ENCODE results near the gene PRCP.

GRCh38 chr11:82932564-82932963 is 32.3 kb upstream of the PRCP start:
- TF ChIP-seq POLR2A (IDR thresholded peaks at IDR 0.05; ENCODE audit: low read length) (no peak), GATA1 (IDR thresholded peaks at IDR 0.05; ENCODE audit: low read depth, low read length) (no peak)
